ENCODE data around the gene RAX2.

Gene RAX2

DNA sequence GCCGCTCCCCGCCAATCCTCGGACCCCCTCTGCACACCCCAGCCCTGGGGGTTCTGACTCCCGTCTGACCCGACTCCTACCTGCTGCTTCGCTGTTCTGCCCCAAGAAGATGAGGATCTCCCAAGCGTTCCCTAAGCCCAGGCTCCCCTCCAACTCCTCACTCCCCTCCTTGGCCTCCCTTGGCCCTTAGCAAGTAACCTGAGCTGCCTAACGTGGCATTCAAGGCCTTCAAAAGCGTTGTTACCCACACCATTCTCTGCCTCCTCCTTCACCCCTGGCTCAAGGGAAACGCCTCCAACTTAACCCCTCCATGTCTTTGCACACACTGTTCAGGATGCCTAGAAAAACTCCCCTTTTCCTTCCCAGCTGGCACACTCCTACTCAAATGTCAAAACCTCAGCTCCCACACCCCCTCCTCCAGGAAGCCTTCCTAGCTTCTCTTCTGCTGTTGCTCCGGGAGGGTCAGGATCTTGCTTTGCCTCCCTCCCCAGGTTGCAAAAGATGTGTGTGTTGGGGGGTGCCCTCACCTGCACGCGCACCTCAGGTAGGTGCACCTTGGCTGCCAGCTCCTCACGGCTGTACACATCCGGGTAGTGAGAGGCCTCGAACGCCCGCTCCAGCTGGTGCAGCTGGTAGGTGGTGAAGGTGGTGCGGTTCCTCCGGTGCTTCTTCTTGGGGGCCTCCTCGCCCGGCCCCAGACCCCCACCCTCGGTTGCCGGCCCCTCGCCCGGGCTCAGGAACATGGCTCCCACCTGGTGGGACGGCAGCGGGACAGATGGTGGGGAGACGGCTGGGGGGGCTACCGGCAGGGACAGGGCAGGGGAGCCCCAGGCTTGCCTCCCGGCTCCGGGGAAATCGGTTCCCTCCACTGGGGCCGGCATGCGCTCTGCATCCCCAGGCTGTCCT lies 775 bp downstream of the RAX2 start:
- no peak overlapping the region for H2BK12ac ChIP-seq (ENCODE audit: low read length)
- H2BK120ac ChIP-seq (ENCODE audit: insufficient read depth, low read length, poor library complexity): no peak overlapping the region
- no peak overlapping the region for H3K18ac ChIP-seq (ENCODE audit: low read length)
- H3K4me2 ChIP-seq (ENCODE audit: low read length): no peak overlapping the region
- no peaks in the 10 kb centered on the region for H3K4me1 ChIP-seq (ENCODE audit: control insufficient read depth in 1 of 2, insufficient read depth in 2 of 2, low read length in 2 of 2)
- H3K79me1 ChIP-seq (ENCODE audit: low read length): no peaks in the 10 kb centered on the region
- no peaks in the 10 kb centered on the region for H3K79me2 ChIP-seq (ENCODE audit: control insufficient read depth, insufficient read depth, low read length, poor library complexity)
- H3K4ac ChIP-seq (ENCODE audit: low read depth, low read length): no peak overlapping the region
- H2AFZ ChIP-seq (ENCODE audit: insufficient read depth, low read length, poor library complexity): no peak overlapping the region
- no CpG with 5 or more reads among the region's 35 CpGs for WGBS (ENCODE audit: extremely low coverage, insufficient coverage, insufficient read length)
- H3K14ac ChIP-seq (ENCODE audit: low read length): no peak overlapping the region
- no peak overlapping the region for H3K27ac ChIP-seq (ENCODE audit: low read depth, low read length)
- H3K4me3 ChIP-seq (ENCODE audit: low read depth, low read length): no peak overlapping the region
- H3K36me3 ChIP-seq (ENCODE audit: control insufficient read depth in 1 of 2, insufficient read depth in 2 of 2, low read length in 2 of 2): peaks cover 16 to 19% of the 10 kb centered on the region in 2 experiments
- no peak overlapping the region for H4K91ac ChIP-seq (ENCODE audit: low read depth, low read length)
- no peaks in the 10 kb centered on the region for H3K9me3 ChIP-seq (ENCODE audit: insufficient read depth, low read depth, low read length)
- no peaks in the 10 kb centered on the region for H3K27me3 ChIP-seq (ENCODE audit: insufficient read depth, low read length)
- H3K9ac ChIP-seq (ENCODE audit: low read length): no peak overlapping the region
- H4K12ac ChIP-seq (ENCODE audit: low read depth, low read length): no peak overlapping the region
- H2BK5ac ChIP-seq (ENCODE audit: low read depth, low read length, poor library complexity): no peak overlapping the region
- no peak for DNase-seq
- no peak overlapping the region for H4K8ac ChIP-seq (ENCODE audit: low read depth, low read length)
- H2AK5ac ChIP-seq (ENCODE audit: low read length): no peak overlapping the region
- no peak overlapping the region for H3K23ac ChIP-seq (ENCODE audit: low read length)

DNA sequence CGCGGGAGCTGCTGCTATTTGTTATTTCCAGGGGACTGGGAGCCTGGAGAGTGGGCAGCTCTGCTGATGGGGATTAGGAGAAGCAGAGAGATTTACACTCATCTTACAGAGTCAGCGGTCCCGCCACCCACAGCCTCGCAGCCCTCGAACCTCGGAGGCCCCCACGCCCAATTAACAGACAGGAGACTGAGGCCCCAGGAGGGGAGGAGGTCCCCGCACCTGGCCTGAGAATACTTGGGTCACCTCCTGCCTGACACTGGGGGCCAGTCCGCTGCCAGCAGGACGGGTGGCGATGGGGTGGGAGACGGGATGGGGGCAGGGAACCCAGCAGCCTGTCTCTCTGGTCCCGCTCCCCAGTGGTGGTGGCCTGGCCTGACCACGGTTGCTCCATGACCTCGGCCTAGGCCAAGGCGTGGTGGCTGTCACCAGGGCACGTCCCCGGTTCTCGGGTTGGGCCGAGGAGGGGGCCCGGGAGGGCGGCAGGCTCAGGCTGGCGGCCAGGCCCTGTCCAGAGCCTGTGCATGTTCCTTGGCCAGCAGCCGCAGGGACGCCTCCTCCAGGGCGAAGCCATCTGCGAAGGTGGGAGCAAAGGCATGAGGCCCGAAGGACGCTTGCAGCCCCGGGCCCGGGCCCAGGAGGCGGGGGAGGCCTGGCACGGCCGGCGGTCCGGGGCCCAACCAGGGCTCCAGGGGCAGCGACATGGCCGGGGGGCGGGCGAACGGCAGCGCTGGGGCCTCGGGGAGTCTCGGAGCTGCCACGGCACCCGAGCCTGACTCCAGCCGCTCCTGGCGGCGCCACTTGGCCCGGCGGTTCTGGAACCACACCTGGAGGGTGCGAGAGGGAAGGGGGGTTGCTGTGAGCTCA lies 1.7 kb downstream of the RAX2 start:
- Histone ChIP-seq H4K12ac (ENCODE audit: low read depth, low read length) (no peak overlapping the region), H4K91ac (ENCODE audit: low read depth, low read length) (no peak overlapping the region), H2BK5ac (ENCODE audit: low read depth, low read length, poor library complexity) (no peak overlapping the region), H3K4ac (ENCODE audit: low read depth, low read length) (no peak overlapping the region), H2BK120ac (ENCODE audit: insufficient read depth, low read length, poor library complexity) (no peak overlapping the region), H3K23ac (ENCODE audit: low read length) (no peak overlapping the region), H4K8ac (ENCODE audit: low read depth, low read length) (no peak overlapping the region), H2AFZ (ENCODE audit: insufficient read depth, low read length, poor library complexity) (no peak overlapping the region), H3K9me3 (ENCODE audit: insufficient read depth, low read depth, low read length) (no peaks in the 10 kb centered on the region), H3K4me1 (ENCODE audit: control insufficient read depth in 1 of 2, insufficient read depth in 2 of 2, low read length in 2 of 2) (no peaks in the 10 kb centered on the region), H3K4me2 (ENCODE audit: low read length) (no peak overlapping the region), H3K9ac (ENCODE audit: low read length) (no peak overlapping the region), H3K27me3 (ENCODE audit: insufficient read depth, low read length) (no peaks in the 10 kb centered on the region), H3K79me1 (ENCODE audit: low read length) (no peaks in the 10 kb centered on the region), H3K14ac (ENCODE audit: low read length) (no peak overlapping the region), H3K18ac (ENCODE audit: low read length) (no peak overlapping the region), H3K79me2 (ENCODE audit: control insufficient read depth, insufficient read depth, low read length, poor library complexity) (no peaks in the 10 kb centered on the region), H2BK12ac (ENCODE audit: low read length) (no peak overlapping the region), H2AK5ac (ENCODE audit: low read length) (no peak overlapping the region), H3K4me3 (ENCODE audit: low read depth, low read length) (no peak overlapping the region), H3K36me3 (ENCODE audit: control insufficient read depth in 1 of 2, insufficient read depth in 2 of 2, low read length in 2 of 2) (peaks cover 16 to 19% of the 10 kb centered on the region in 2 experiments), H3K27ac (ENCODE audit: low read depth, low read length) (no peak overlapping the region)
- DNase-seq: no peak
- WGBS (ENCODE audit: extremely low coverage, insufficient coverage, insufficient read length): no CpG with 5 or more reads among the region's 53 CpGs

- Histone ChIP-seq H2BK12ac (ENCODE audit: low read length) (no peak overlapping the region), H3K9ac (ENCODE audit: low read length) (no peak overlapping the region), H3K36me3 (ENCODE audit: control insufficient read depth in 1 of 2, insufficient read depth in 2 of 2, low read length in 2 of 2) (peaks cover 20 to 24% of the 10 kb centered on the region in 2 experiments), H3K27me3 (ENCODE audit: insufficient read depth, low read length) (no peaks in the 10 kb centered on the region), H3K79me1 (ENCODE audit: low read length) (no peaks in the 10 kb centered on the region), H2BK120ac (ENCODE audit: insufficient read depth, low read length, poor library complexity) (no peak overlapping the region), H3K79me2 (ENCODE audit: control insufficient read depth, insufficient read depth, low read length, poor library complexity) (no peaks in the 10 kb centered on the region), H3K4ac (ENCODE audit: low read depth, low read length) (no peak overlapping the region), H3K4me1 (ENCODE audit: control insufficient read depth in 1 of 2, insufficient read depth in 2 of 2, low read length in 2 of 2) (no peaks in the 10 kb centered on the region), H3K9me3 (ENCODE audit: insufficient read depth, low read depth, low read length) (no peaks in the 10 kb centered on the region), H3K4me2 (ENCODE audit: low read length) (no peak overlapping the region), H3K27ac (ENCODE audit: low read depth, low read length) (no peak overlapping the region), H2AK5ac (ENCODE audit: low read length) (no peak overlapping the region), H4K8ac (ENCODE audit: low read depth, low read length) (no peak overlapping the region), H3K18ac (ENCODE audit: low read length) (no peak overlapping the region), H2BK5ac (ENCODE audit: low read depth, low read length, poor library complexity) (no peak overlapping the region), H3K4me3 (ENCODE audit: low read depth, low read length) (no peak overlapping the region), H3K23ac (ENCODE audit: low read length) (no peak overlapping the region), H2AFZ (ENCODE audit: insufficient read depth, low read length, poor library complexity) (no peak overlapping the region), H4K91ac (ENCODE audit: low read depth, low read length) (no peak overlapping the region), H3K14ac (ENCODE audit: low read length) (no peak overlapping the region), H4K12ac (ENCODE audit: low read depth, low read length) (no peak overlapping the region)
- no peak for DNase-seq
- no CpG with 5 or more reads among the region's 17 CpGs for WGBS (ENCODE audit: extremely low coverage, insufficient coverage, insufficient read length)
These were observed 2.5 kb downstream of the RAX2 start for GRCh38 chr19:3769494-3769893.

GRCh38 chr19:3768748-3769099 lies 3.3 kb downstream of the RAX2 start:
- Histone ChIP-seq H3K18ac (ENCODE audit: low read length) (no peak overlapping the region), H3K4me3 (ENCODE audit: low read depth, low read length) (no peak overlapping the region), H3K9me3 (ENCODE audit: insufficient read depth, low read depth, low read length) (no peaks in the 10 kb centered on the region), H3K23ac (ENCODE audit: low read length) (no peak overlapping the region), H2AFZ (ENCODE audit: insufficient read depth, low read length, poor library complexity) (no peak overlapping the region), H4K91ac (ENCODE audit: low read depth, low read length) (no peak overlapping the region), H3K36me3 (ENCODE audit: control insufficient read depth in 1 of 2, insufficient read depth in 2 of 2, low read length in 2 of 2) (peaks cover 20 to 24% of the 10 kb centered on the region in 2 experiments), H3K27me3 (ENCODE audit: insufficient read depth, low read length) (no peaks in the 10 kb centered on the region), H4K12ac (ENCODE audit: low read depth, low read length) (no peak overlapping the region), H3K9ac (ENCODE audit: low read length) (no peak overlapping the region), H2AK5ac (ENCODE audit: low read length) (no peak overlapping the region), H2BK5ac (ENCODE audit: low read depth, low read length, poor library complexity) (no peak overlapping the region), H2BK120ac (ENCODE audit: insufficient read depth, low read length, poor library complexity) (no peak overlapping the region), H3K79me1 (ENCODE audit: low read length) (no peaks in the 10 kb centered on the region), H3K14ac (ENCODE audit: low read length) (no peak overlapping the region), H4K8ac (ENCODE audit: low read depth, low read length) (no peak overlapping the region), H3K79me2 (ENCODE audit: control insufficient read depth, insufficient read depth, low read length, poor library complexity) (no peaks in the 10 kb centered on the region), H3K27ac (ENCODE audit: low read depth, low read length) (no peak overlapping the region), H2BK12ac (ENCODE audit: low read length) (no peak overlapping the region), H3K4me1 (ENCODE audit: control insufficient read depth in 1 of 2, insufficient read depth in 2 of 2, low read length in 2 of 2) (no peaks in the 10 kb centered on the region), H3K4ac (ENCODE audit: low read depth, low read length) (no peak overlapping the region), H3K4me2 (ENCODE audit: low read length) (no peak overlapping the region)
- WGBS (ENCODE audit: extremely low coverage, insufficient coverage, insufficient read length): no CpG with 5 or more reads among the region's 7 CpGs
- DNase-seq: no peak

Measured in trophoblast cell (in vitro differentiated cells and primary cell).